Measurements from ENCODE around the gene PTH2. TPM values are rescaled to one million over a fixed set of nuclear protein-coding genes. Genes with fewer than 3 reads are reported as not detected.

The PTH2 gene
- total RNA-seq, 1 donor from 2014 or later: not detected

GRCh38 chr19:49415102-49415809, 8.0 kb downstream of the PTH2 start:
- H3K4me1 Mint-ChIP-seq (ENCODE audit: low read depth): no peaks in the 10 kb centered on the region
- peaks cover 32% of the 10 kb centered on the region for H3K27me3 Mint-ChIP-seq (ENCODE audit: low read depth)
- H3K9me3 Mint-ChIP-seq (ENCODE audit: low read depth): no peaks in the 10 kb centered on the region
- no peak overlapping the region for H3K27ac Mint-ChIP-seq (ENCODE audit: unreplicated experiment)
- DNase-seq (ENCODE audit: low spot score): no peak
- no peak overlapping the region for H3K4me3 Mint-ChIP-seq (ENCODE audit: unreplicated experiment)
- no peak for TF ChIP-seq CTCF (IDR thresholded peaks at IDR 0.05)
- no peaks in the 10 kb centered on the region for H3K36me3 Mint-ChIP-seq (ENCODE audit: low read depth)

GRCh38 chr19:49414256-49414655, 9.0 kb downstream of the PTH2 start:
- no peak for DNase-seq (ENCODE audit: low spot score)
- TF ChIP-seq CTCF (IDR thresholded peaks at IDR 0.05): no peak
- no peaks in the 10 kb centered on the region for H3K9me3 Mint-ChIP-seq (ENCODE audit: low read depth)
- no peaks in the 10 kb centered on the region for H3K36me3 Mint-ChIP-seq (ENCODE audit: low read depth)
- no peak overlapping the region for H3K27ac Mint-ChIP-seq (ENCODE audit: unreplicated experiment)
- H3K4me3 Mint-ChIP-seq (ENCODE audit: unreplicated experiment): no peak overlapping the region
- peaks cover 22% of the 10 kb centered on the region for H3K27me3 Mint-ChIP-seq (ENCODE audit: low read depth)
- no peaks in the 10 kb centered on the region for H3K4me1 Mint-ChIP-seq (ENCODE audit: low read depth)

GRCh38 chr19:49413348-49413747, 9.9 kb downstream of the PTH2 start:
- H3K27me3 Mint-ChIP-seq (ENCODE audit: low read depth): peaks cover 14% of the 10 kb centered on the region
- no peak for DNase-seq (ENCODE audit: low spot score)
- H3K4me3 Mint-ChIP-seq (ENCODE audit: unreplicated experiment): no peak overlapping the region
- no peak for TF ChIP-seq CTCF (IDR thresholded peaks at IDR 0.05)
- H3K36me3 Mint-ChIP-seq (ENCODE audit: low read depth): no peaks in the 10 kb centered on the region
- H3K4me1 Mint-ChIP-seq (ENCODE audit: low read depth): no peaks in the 10 kb centered on the region
- no peak overlapping the region for H3K27ac Mint-ChIP-seq (ENCODE audit: unreplicated experiment)
- no peaks in the 10 kb centered on the region for H3K9me3 Mint-ChIP-seq (ENCODE audit: low read depth)

- Mint-ChIP-seq H3K27me3 (ENCODE audit: low read depth) (peaks cover 7% of the 10 kb centered on the region), H3K36me3 (ENCODE audit: low read depth) (no peaks in the 10 kb centered on the region)
- TF ChIP-seq CTCF (IDR thresholded peaks at IDR 0.05): no peak
Observed at GRCh38 chr19:49411681-49412326, 11.4 kb downstream of the PTH2 start.

GRCh38 chr19:49409441-49410029, 13.7 kb downstream of the PTH2 start:
- Mint-ChIP-seq H3K9me3 (ENCODE audit: low read depth) (no peaks in the 10 kb centered on the region), H3K27ac (ENCODE audit: unreplicated experiment) (no peak overlapping the region), H3K27me3 (ENCODE audit: low read depth) (peaks cover 3% of the 10 kb centered on the region), H3K36me3 (ENCODE audit: low read depth) (no peaks in the 10 kb centered on the region), H3K4me1 (ENCODE audit: low read depth) (no peaks in the 10 kb centered on the region), H3K4me3 (ENCODE audit: unreplicated experiment) (no peak overlapping the region)
- TF ChIP-seq CTCF (IDR thresholded peaks at IDR 0.05): no peak
- no peak for DNase-seq (ENCODE audit: low spot score)

More at GRCh38 chr19:49411681-49412326, 11.4 kb downstream of the PTH2 start:
- no peak for DNase-seq (ENCODE audit: low spot score)
- Mint-ChIP-seq H3K9me3 (ENCODE audit: low read depth) (no peaks in the 10 kb centered on the region), H3K27ac (ENCODE audit: unreplicated experiment) (no peak overlapping the region), H3K4me3 (ENCODE audit: unreplicated experiment) (no peak overlapping the region), H3K4me1 (ENCODE audit: low read depth) (no peaks in the 10 kb centered on the region)
